Adrenal gland (tissue), 12 donors: Measurements from ENCODE around the gene MRGPRG. TPM values are rescaled to one million over a fixed set of nuclear protein-coding genes. Genes with fewer than 3 reads are reported as not detected.

Experiments
- DNase-seq, 7 donors: peaks; one replicate each; pipeline ENCODE4 v3.0.0-alpha.2; 2019 to 2020
- H3K27ac ChIP-seq, 5 donors: fragments of 200-600 bp; sonication (generic) in 4 of 5; 1 replicate in 3 of 5; 2 replicates in 2 of 5; pipeline versions ENCODE4 v1.5.1 to v1.8.0; 2016 to 2020; ENCODE audit warnings: mild to moderate bottlenecking in 1 of 5
- H3K27me3 ChIP-seq: fragments of 200-600 bp; 2 replicates; pipeline ENCODE4 v1.8.0; 2021
- H3K36me3 ChIP-seq, 2 donors: fragments of 200-600 bp; replicated peaks in 1 of 2; 1 replicate in 1 of 2; 2 replicates in 1 of 2; pipeline versions ENCODE4 v1.5.1 to v1.8.0; 2018 to 2022
- H3K4me1 ChIP-seq, 2 donors: fragments of 200-600 bp; replicated peaks in 1 of 2; 1 replicate in 1 of 2; 2 replicates in 1 of 2; pipeline versions ENCODE4 v1.5.1 to v1.8.0; 2018 to 2021
- H3K4me3 ChIP-seq, 4 donors: fragments of 200-600 bp; sonication (generic) in 3 of 4; one replicate each; pipeline ENCODE4 v1.5.1; 2016 to 2018
- H3K9me3 ChIP-seq, 3 donors: fragments of 200-600 bp; sonication (generic) in 1 of 3; replicated peaks in 1 of 3; 1 replicate in 2 of 3; 2 replicates in 1 of 3; pipeline versions ENCODE4 v1.5.1 to v1.8.0; 2016 to 2021
- CTCF ChIP-seq, 6 experiments: fragments of 450-650 bp in 4 of 6; fragments of 200-600 bp in 2 of 6; sonication (generic) in 1 of 6; IDR thresholded peaks; 1 replicate in 5 of 6; 2 replicates in 1 of 6; pipeline versions ENCODE4 v1.5.1 to v1.8.0; 2016 to 2021; ENCODE audit warnings: antibody characterized with exemption in 6 of 6, mild to moderate bottlenecking in 2 of 6, moderate library complexity in 1 of 6
- POLR2A ChIP-seq, 2 donors: fragments of 450-650 bp; IDR thresholded peaks; one replicate each; pipeline ENCODE4 v1.6.1; 2017; ENCODE audit warnings: antibody characterized with exemption in 2 of 2, mild to moderate bottlenecking in 2 of 2, moderate library complexity in 1 of 2
- WGBS, 4 donors: extraction: QIAGEN DNeasy Blood & Tissue Kit in 2 of 4; methylation state at CpG; one replicate each; pipeline versions ENCODE4 v1.1.5 to v1.1.7; 2013 to 2017; 5-methylcytosine and 5-hydroxymethylcytosine counted together
- intact Hi-C, 2 donors: fragments of 100-400 bp; cut with DNase I; formaldehyde crosslinking; loops; one replicate each; pipeline versions ENCODE4 v1.14.1 to v1.15.0; 2022 to 2023
- polyA plus RNA-seq, 3 donors: library from polyadenylated mRNA; stranded (reverse); fragments of 200-250 nt in 2 of 3; fragments of 350-450 nt in 1 of 3; fragmentation: Illumina TruSeq in 1 of 3; extraction: RNeasy Lipid Tissue Mini Kit (QIAGEN cat#74804) in 1 of 3; gene quantifications; one replicate each; pipeline ENCODE4 v1.2.3, GENCODE V29; 2013 to 2014
- total RNA-seq, 9 donors: library from RNA; depleted of rRNA in 4 of 9; stranded (reverse); fragments of >200 nt in 4 of 9; fragments of 120-200 nt in 1 of 9; fragmentation: NEBNext Ultra II Directional in 1 of 9; extraction: Animal tissue kit (Norgen Biotek cat#: 25700) in 1 of 9; gene quantifications; one replicate each; pipeline versions ENCODE4 v1.1.0 to v1.2.4, GENCODE V29; 2013 to 2023
- donor health status: healthy with polysubstance abuse.
- donor health status: Bipolar disorder and iron deficiency.
- donor health status: DM: yes; HTN: yes; CAD: no.
- donor health status: DM: no; HTN: no; CAD: no.
- donor health status: DM: no; HTN: no; CAD: no.
- donor health status: DM: yes; HTN: yes; CAD: no.

MRGPRG gene
- total and polyA plus RNA-seq, 12 donors: not detected

GRCh38 chr11:3206156-3206921 is 12.3 kb downstream of the MRGPRG start:
- TF ChIP-seq POLR2A (IDR thresholded peaks at IDR 0.05): no peak
- no peak for TF ChIP-seq CTCF (IDR thresholded peaks at IDR 0.05)
- H3K4me3 ChIP-seq: no peak overlapping the region
- H3K36me3 ChIP-seq: no peaks in the 10 kb centered on the region
- DNase-seq: no peak
- H3K9me3 ChIP-seq: no peaks in the 10 kb centered on the region
- H3K27me3 ChIP-seq: peaks cover 23% of the 10 kb centered on the region
- no peak overlapping the region for H3K27ac ChIP-seq
- 84 to 89% (median 86%) methylated on average over 8 of the region's 8 CpGs for WGBS, 4 donors
- intact Hi-C loops: no loop called here
- no peaks in the 10 kb centered on the region for H3K4me1 ChIP-seq

GRCh38 chr11:3205261-3206155 is 13.1 kb downstream of the MRGPRG start:
- no peak overlapping the region for H3K4me3 ChIP-seq
- H3K9me3 ChIP-seq: no peaks in the 10 kb centered on the region
- H3K4me1 ChIP-seq: no peaks in the 10 kb centered on the region
- intact Hi-C loops: no loop called here
- TF ChIP-seq CTCF (IDR thresholded peaks at IDR 0.05): no peak
- no peak for TF ChIP-seq POLR2A (IDR thresholded peaks at IDR 0.05)
- peaks cover 29% of the 10 kb centered on the region for H3K27me3 ChIP-seq
- DNase-seq: no peak
- H3K27ac ChIP-seq: no peak overlapping the region
- WGBS, 4 donors: 47 to 57% (median 55%) methylated on average over 14 to 16 of the region's 16 CpGs
- H3K36me3 ChIP-seq: no peaks in the 10 kb centered on the region

- no peaks in the 10 kb centered on the region for H3K36me3 ChIP-seq
- TF ChIP-seq CTCF (IDR thresholded peaks at IDR 0.05): no peak
- no peak for TF ChIP-seq POLR2A (IDR thresholded peaks at IDR 0.05)
Measured at GRCh38 chr11:3204141-3205015, 14.2 kb downstream of the MRGPRG start.

More at GRCh38 chr11:3204141-3205015, 14.2 kb downstream of the MRGPRG start:
- no peak for DNase-seq
- Histone ChIP-seq H3K27me3 (peaks cover 29% of the 10 kb centered on the region), H3K4me1 (no peaks in the 10 kb centered on the region), H3K9me3 (no peaks in the 10 kb centered on the region), H3K4me3 (no peak overlapping the region), H3K27ac (no peak overlapping the region)
- intact Hi-C loops: no loop called here
- 73 to 87% (median 77%) methylated on average over 8 to 24 of the region's 24 CpGs for whole genome bisulfite sequencing, 4 donors
